GM13977 (cell line): ENCODE measurements around the gene ISG15.
"Not testable (repeated sequence)": the region's sequence is repeated elsewhere in the genome, so short reads cannot be mapped to it uniquely, and the experiment has no call there.

ENCODE experiments used
- DNase-seq: peaks from one replicate; pipeline ENCODE4 v3.0.0; 2012; ENCODE audit warnings: low spot score
- CTCF ChIP-seq: IDR thresholded peaks from 2 replicates; pipeline ENCODE4 v1.5.1; 2012; ENCODE audit warnings: mild to moderate bottlenecking, control low read depth; ENCODE audit not compliant: insufficient read depth; ENCODE audit errors: extremely low read depth, missing control alignments
- in situ Hi-C: fragments of 300-500 bp; cut with MboI; formaldehyde crosslinking; loops from one replicate; pipeline ENCODE4 v1.12.0; 2022; ENCODE audit warnings: low sequenced_read_pairs, low pct_unique_long_range_greater_than_20kb, mixed read lengths, inconsistent platforms; ENCODE audit not compliant: unreplicated experiment

The ISG15 gene

GRCh38 chr1:984476-984814 lies 28.9 kb upstream of the ISG15 start:
- no peak for DNase-seq
- in situ Hi-C loops: no loop called here
- TF ChIP-seq CTCF: no peak

DNA sequence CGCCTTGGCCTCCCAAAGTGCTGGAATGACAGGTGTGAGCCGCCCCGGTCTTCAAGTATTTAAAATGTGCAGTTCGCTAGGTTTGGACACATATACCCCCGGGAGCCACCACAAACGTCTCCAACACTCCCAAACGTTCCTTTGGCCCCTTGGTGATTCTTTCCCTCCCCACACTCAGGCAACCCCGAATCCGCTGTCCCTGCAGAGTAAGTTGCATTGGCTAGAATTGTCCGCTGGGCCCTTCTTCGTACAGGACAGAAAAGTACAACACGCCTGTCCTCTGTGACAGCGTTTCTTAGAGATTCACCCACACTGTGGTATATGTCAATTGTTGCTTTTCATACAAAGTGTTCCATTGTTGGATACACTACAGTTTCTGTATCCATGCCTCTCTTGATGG lies 28.2 kb upstream of the ISG15 start:
- in situ Hi-C loops: no loop called here
- no peak for TF ChIP-seq CTCF
- DNase-seq: no peak

GRCh38 chr1:988061-988460 lies 25.2 kb upstream of the ISG15 start:
- in situ Hi-C loops, DNase-seq: not testable (repeated sequence)

DNA sequence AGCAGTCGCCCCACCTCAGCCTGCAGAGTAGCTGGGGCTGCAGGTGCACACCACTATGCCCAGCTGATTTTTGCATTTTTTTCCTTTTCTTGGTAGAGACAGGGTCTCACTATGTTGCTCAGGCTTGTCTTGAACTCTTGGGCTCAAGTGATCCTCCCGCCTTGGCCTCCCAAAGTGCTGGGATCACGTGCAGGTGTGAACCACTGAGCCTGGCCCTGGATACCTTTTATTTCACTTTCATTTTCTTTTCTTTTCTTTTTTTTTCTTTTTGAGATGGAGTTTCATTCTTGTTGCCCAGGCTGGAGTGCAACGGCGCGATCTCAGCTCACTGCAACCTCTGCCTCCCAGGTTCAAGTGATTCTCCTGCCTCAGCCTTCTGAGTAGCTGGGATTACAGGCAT lies 22.0 kb upstream of the ISG15 start:
- in situ Hi-C loops, DNase-seq: not testable (repeated sequence)

- in situ Hi-C loops: no loop called here
- TF ChIP-seq CTCF: no peak
These were observed 21.4 kb upstream of the ISG15 start for GRCh38 chr1:991895-992294.

GRCh38 chr1:992362-992761 lies 20.9 kb upstream of the ISG15 start:
- no peak for TF ChIP-seq CTCF
- no peak for DNase-seq
- in situ Hi-C loops: no loop called here

More at GRCh38 chr1:991895-992294, 21.4 kb upstream of the ISG15 start:
- no peak for DNase-seq

GRCh38 chr1:993379-993995 lies 19.8 kb upstream of the ISG15 start:
- in situ Hi-C loops: no loop called here
- TF ChIP-seq CTCF: no peak
- DNase-seq: no peak

DNA sequence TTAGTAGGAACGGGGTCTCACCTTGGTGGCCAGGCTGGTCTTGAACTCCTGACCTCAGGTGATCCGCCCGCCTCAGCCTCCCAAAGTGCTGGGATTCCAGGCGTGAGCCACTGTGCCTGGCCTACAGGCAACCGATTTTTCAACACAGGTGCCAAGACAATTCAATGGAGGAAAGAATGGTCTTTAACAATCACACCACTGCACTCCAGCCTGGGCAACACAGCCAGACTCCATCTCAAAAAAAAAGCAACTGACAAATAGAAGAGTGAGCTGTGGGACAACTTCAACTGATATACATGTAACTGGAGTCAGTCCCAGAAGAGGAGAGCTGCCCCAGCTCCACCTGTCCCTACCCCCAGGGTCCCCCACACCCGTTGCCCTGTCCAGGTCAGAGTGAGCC lies 18.8 kb upstream of the ISG15 start:
- DNase-seq, in situ Hi-C loops: not testable (repeated sequence)
